AG09309 (cell line): ENCODE data around the gene GPR65.

Experiments
- DNase-seq: peaks from one replicate; pipeline ENCODE4 v3.0.0-alpha.2; 2010; ENCODE audit warnings: low read depth
- H3K4me3 ChIP-seq: 2 replicates; pipeline ENCODE4 v1.5.1; 2011; ENCODE audit warnings: mild to moderate bottlenecking, low read depth, low read length, moderate library complexity; ENCODE audit not compliant: control insufficient read depth
- CTCF ChIP-seq: IDR thresholded peaks from 2 replicates; pipeline ENCODE4 v1.5.1; 2011; ENCODE audit warnings: mild to moderate bottlenecking, low read depth, low read length, inconsistent platforms; ENCODE audit not compliant: insufficient read depth, control insufficient read depth; ENCODE audit errors: missing control alignments

The GPR65 gene

DNA sequence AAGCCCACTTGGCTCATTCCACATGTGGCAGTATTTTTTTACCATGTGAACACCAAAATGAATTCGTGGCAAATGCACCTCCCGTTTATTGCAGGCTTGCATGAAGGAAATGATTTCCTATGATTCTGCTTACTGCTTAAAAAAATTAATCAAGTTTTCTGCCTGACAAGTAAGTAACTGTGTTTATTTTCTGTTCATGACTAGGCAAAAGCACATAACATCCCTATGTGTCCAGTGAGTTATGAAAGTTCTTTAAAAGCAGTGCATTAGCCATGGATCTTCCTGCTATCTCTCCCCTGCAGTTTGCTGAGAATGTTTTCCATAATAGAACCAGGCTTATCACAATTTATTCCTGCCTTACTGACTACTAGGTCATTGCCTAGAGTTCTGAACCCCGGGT, 20.4 kb downstream of the GPR65 start:
- H3K4me3 ChIP-seq = no peak overlapping the region
- no peak for DNase-seq
- no peak for TF ChIP-seq CTCF

- no peak overlapping the region for H3K4me3 ChIP-seq
- DNase-seq = no peak
- TF ChIP-seq CTCF = no peak
Measured at GRCh38 chr14:88026890-88027289, 22.0 kb downstream of the GPR65 start.

GRCh38 chr14:88029500-88029899, 24.6 kb downstream of the GPR65 start:
- no peak overlapping the region for H3K4me3 ChIP-seq
- TF ChIP-seq CTCF = no peak
- no peak for DNase-seq

- no peak overlapping the region for H3K4me3 ChIP-seq
- TF ChIP-seq CTCF = no peak
- no peak for DNase-seq
Measured at GRCh38 chr14:88030079-88030478, 25.1 kb downstream of the GPR65 start.

GRCh38 chr14:88030892-88031291, 26.0 kb downstream of the GPR65 start:
- no peak overlapping the region for H3K4me3 ChIP-seq
- TF ChIP-seq CTCF = no peak
- no peak for DNase-seq

- no peak overlapping the region for H3K4me3 ChIP-seq
- no peak for TF ChIP-seq CTCF
- DNase-seq = no peak
Measured at GRCh38 chr14:88032373-88032772, 27.4 kb downstream of the GPR65 start.

DNA sequence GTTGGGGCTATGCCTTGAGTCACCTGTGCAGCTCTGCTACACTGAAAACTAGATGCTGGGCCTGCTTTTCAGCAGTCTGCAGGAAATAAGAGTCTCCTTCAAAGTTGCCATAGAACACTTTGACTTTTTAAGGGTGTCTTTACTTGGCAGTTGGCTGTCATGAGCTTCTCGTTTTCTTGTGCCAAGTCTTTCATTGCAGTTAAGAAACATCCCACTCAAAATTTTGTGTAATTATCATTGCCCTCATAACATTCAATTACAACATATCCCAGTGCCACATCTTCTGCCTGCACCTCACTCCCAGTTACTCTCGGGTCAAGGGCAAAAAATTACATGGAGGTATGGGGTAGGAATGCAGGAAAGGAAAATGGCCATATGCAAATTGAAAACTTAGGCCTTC, 29.1 kb downstream of the GPR65 start:
- no peak for DNase-seq
- no peak for TF ChIP-seq CTCF
- no peak overlapping the region for H3K4me3 ChIP-seq
